ENCODE data around the gene GPC4.

GPC4 gene

GRCh38 chrX:133419911-133420310 is 4.6 kb upstream of the GPC4 start:
- no peak overlapping the region for H3K27ac ChIP-seq (ENCODE audit: low read depth, low read length, poor library complexity, severe bottlenecking)
- H3K4me3 ChIP-seq (ENCODE audit: low read depth, low read length, poor library complexity, severe bottlenecking) = no peak overlapping the region
- H4K20me1 ChIP-seq (ENCODE audit: insufficient read depth, low read length) = no peaks in the 10 kb centered on the region
- H3K9me3 ChIP-seq (ENCODE audit: low read length) = no peaks in the 10 kb centered on the region
- no peak overlapping the region for H3K9ac ChIP-seq (ENCODE audit: low read length)
- TF ChIP-seq EZH2 (IDR thresholded peaks at IDR 0.05; ENCODE audit: borderline replicate concordance, low read length) = no peak
- TF ChIP-seq, protein P1, sequence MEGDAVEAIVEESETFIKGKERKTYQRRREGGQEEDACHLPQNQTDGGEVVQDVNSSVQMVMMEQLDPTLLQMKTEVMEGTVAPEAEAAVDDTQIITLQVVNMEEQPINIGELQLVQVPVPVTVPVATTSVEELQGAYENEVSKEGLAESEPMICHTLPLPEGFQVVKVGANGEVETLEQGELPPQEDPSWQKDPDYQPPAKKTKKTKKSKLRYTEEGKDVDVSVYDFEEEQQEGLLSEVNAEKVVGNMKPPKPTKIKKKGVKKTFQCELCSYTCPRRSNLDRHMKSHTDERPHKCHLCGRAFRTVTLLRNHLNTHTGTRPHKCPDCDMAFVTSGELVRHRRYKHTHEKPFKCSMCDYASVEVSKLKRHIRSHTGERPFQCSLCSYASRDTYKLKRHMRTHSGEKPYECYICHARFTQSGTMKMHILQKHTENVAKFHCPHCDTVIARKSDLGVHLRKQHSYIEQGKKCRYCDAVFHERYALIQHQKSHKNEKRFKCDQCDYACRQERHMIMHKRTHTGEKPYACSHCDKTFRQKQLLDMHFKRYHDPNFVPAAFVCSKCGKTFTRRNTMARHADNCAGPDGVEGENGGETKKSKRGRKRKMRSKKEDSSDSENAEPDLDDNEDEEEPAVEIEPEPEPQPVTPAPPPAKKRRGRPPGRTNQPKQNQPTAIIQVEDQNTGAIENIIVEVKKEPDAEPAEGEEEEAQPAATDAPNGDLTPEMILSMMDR (IDR thresholded peaks at IDR 0.05; ENCODE audit: low read length) = no peak
- H3K79me2 ChIP-seq (ENCODE audit: insufficient read depth, low read length) = no peaks in the 10 kb centered on the region
- H3K36me3 ChIP-seq (ENCODE audit: insufficient read depth, low read length) = no peaks in the 10 kb centered on the region
- no peaks in the 10 kb centered on the region for H3F3A ChIP-seq (ENCODE audit: insufficient read depth, low read length)
- H3K4me2 ChIP-seq (ENCODE audit: low read length) = no peak overlapping the region
- H2AFZ ChIP-seq (ENCODE audit: low read length) = no peak overlapping the region
- no peaks in the 10 kb centered on the region for H3K4me1 ChIP-seq (ENCODE audit: insufficient read depth, low read length, severe bottlenecking)
- H3K9me2 ChIP-seq (ENCODE audit: low read depth, low read length) = no peaks in the 10 kb centered on the region
- H3K27me3 ChIP-seq (ENCODE audit: insufficient read depth, low read length) = no peaks in the 10 kb centered on the region

- Histone ChIP-seq H3K36me3 (ENCODE audit: insufficient read depth, low read length) (no peaks in the 10 kb centered on the region), H3K79me2 (ENCODE audit: insufficient read depth, low read length) (no peaks in the 10 kb centered on the region), H3K4me1 (ENCODE audit: insufficient read depth, low read length, severe bottlenecking) (no peaks in the 10 kb centered on the region), H4K20me1 (ENCODE audit: insufficient read depth, low read length) (no peaks in the 10 kb centered on the region), H2AFZ (ENCODE audit: low read length) (no peak overlapping the region), H3K27me3 (ENCODE audit: insufficient read depth, low read length) (no peaks in the 10 kb centered on the region), H3K4me3 (ENCODE audit: low read depth, low read length, poor library complexity, severe bottlenecking) (no peak overlapping the region), H3K27ac (ENCODE audit: low read depth, low read length, poor library complexity, severe bottlenecking) (no peak overlapping the region), H3K9me2 (ENCODE audit: low read depth, low read length) (no peaks in the 10 kb centered on the region), H3F3A (ENCODE audit: insufficient read depth, low read length) (no peaks in the 10 kb centered on the region), H3K9me3 (ENCODE audit: low read length) (no peaks in the 10 kb centered on the region), H3K9ac (ENCODE audit: low read length) (no peak overlapping the region), H3K4me2 (ENCODE audit: low read length) (no peak overlapping the region)
- TF ChIP-seq, protein P1 (IDR thresholded peaks at IDR 0.05; ENCODE audit: low read length) = no peak
- TF ChIP-seq EZH2 (IDR thresholded peaks at IDR 0.05; ENCODE audit: borderline replicate concordance, low read length) = no peak
These were observed 3.3 kb upstream of the GPC4 start for GRCh38 chrX:133418588-133418987.

- no peak overlapping the region for H3K4me2 ChIP-seq (ENCODE audit: low read length)
- H3K9me2 ChIP-seq (ENCODE audit: low read depth, low read length) = no peaks in the 10 kb centered on the region
- no peaks in the 10 kb centered on the region for H3K79me2 ChIP-seq (ENCODE audit: insufficient read depth, low read length)
- H3K9me3 ChIP-seq (ENCODE audit: low read length) = no peaks in the 10 kb centered on the region
- no peaks in the 10 kb centered on the region for H4K20me1 ChIP-seq (ENCODE audit: insufficient read depth, low read length)
- H2AFZ ChIP-seq (ENCODE audit: low read length) = no peak overlapping the region
- no peaks in the 10 kb centered on the region for H3K36me3 ChIP-seq (ENCODE audit: insufficient read depth, low read length)
- no peaks in the 10 kb centered on the region for H3F3A ChIP-seq (ENCODE audit: insufficient read depth, low read length)
- no peak overlapping the region for H3K9ac ChIP-seq (ENCODE audit: low read length)
- no peaks in the 10 kb centered on the region for H3K4me1 ChIP-seq (ENCODE audit: insufficient read depth, low read length, severe bottlenecking)
- H3K27me3 ChIP-seq (ENCODE audit: insufficient read depth, low read length) = no peaks in the 10 kb centered on the region
- H3K4me3 ChIP-seq (ENCODE audit: low read depth, low read length, poor library complexity, severe bottlenecking) = no peak overlapping the region
- H3K27ac ChIP-seq (ENCODE audit: low read depth, low read length, poor library complexity, severe bottlenecking) = no peak overlapping the region
- TF ChIP-seq, protein P1 (IDR thresholded peaks at IDR 0.05; ENCODE audit: low read length) = no peak
- no peak for TF ChIP-seq EZH2 (IDR thresholded peaks at IDR 0.05; ENCODE audit: borderline replicate concordance, low read length)
These were observed 2.1 kb upstream of the GPC4 start for GRCh38 chrX:133417364-133417763.

Measured in OCI-LY1 (cell line).